ENCODE measurements around the gene SDHAF2. TPM values are rescaled to one million over a fixed set of nuclear protein-coding genes. Genes with fewer than 3 reads are reported as not detected.

SDHAF2 gene
- total RNA-seq, 1 donor from 2014 or later: 13.6 TPM

DNA sequence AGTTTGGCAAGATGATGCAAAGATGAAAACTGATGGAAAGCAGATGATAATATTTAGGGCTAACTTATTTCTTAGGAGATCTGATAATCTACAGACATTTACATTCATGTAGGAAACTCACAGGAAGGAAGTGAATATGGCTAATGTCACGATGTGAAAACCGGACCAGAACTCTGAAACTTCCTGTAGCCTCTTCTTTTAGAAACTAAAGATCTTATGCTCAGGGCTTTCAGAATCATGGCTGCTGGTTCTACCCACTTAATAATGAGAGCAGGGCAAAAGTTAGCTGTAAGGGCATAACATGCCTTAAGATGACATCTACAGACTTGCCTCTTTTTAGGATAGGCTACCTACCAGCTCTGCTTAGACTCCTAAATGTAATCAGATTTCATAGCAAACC lies 15.4 kb upstream of the SDHAF2 start:
- H3K27ac ChIP-seq: peak overlapping the region in 1 of 2 donors; percentile 48
- no peaks in the 10 kb centered on the region for H3K27me3 ChIP-seq
- no peaks in the 10 kb centered on the region for H3K9me3 ChIP-seq
- no peaks in the 10 kb centered on the region for H3K4me1 ChIP-seq
- TF ChIP-seq, protein P1, sequence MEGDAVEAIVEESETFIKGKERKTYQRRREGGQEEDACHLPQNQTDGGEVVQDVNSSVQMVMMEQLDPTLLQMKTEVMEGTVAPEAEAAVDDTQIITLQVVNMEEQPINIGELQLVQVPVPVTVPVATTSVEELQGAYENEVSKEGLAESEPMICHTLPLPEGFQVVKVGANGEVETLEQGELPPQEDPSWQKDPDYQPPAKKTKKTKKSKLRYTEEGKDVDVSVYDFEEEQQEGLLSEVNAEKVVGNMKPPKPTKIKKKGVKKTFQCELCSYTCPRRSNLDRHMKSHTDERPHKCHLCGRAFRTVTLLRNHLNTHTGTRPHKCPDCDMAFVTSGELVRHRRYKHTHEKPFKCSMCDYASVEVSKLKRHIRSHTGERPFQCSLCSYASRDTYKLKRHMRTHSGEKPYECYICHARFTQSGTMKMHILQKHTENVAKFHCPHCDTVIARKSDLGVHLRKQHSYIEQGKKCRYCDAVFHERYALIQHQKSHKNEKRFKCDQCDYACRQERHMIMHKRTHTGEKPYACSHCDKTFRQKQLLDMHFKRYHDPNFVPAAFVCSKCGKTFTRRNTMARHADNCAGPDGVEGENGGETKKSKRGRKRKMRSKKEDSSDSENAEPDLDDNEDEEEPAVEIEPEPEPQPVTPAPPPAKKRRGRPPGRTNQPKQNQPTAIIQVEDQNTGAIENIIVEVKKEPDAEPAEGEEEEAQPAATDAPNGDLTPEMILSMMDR (IDR thresholded peaks at IDR 0.05): no peak
- H3K36me3 ChIP-seq: peaks cover 84 to 99% of the 10 kb centered on the region in 2 donors
- intact Hi-C loops (cut with DNase I): no loop called here
- DNase-seq (ENCODE audit: low spot score in 2 of 2): no peak
- H3K4me3 ChIP-seq: no peak overlapping the region

GRCh38 chr11:61415381-61415780 lies 14.5 kb upstream of the SDHAF2 start:
- intact Hi-C loops (cut with DNase I): no loop called here
- Histone ChIP-seq H3K27me3 (no peaks in the 10 kb centered on the region), H3K4me1 (no peaks in the 10 kb centered on the region), H3K9me3 (no peaks in the 10 kb centered on the region), H3K27ac (no peak overlapping the region), H3K4me3 (no peak overlapping the region), H3K36me3 (peaks cover 84 to 99% of the 10 kb centered on the region in 2 donors)
- DNase-seq (ENCODE audit: low spot score in 2 of 2): no peak
- TF ChIP-seq, protein P1 (IDR thresholded peaks at IDR 0.05): no peak

- intact Hi-C loops (cut with DNase I): no loop called here
- no peak for DNase-seq (ENCODE audit: low spot score in 2 of 2)
- TF ChIP-seq, protein P1 (IDR thresholded peaks at IDR 0.05): no peak
- Histone ChIP-seq H3K4me1 (no peaks in the 10 kb centered on the region), H3K27ac (no peak overlapping the region), H3K9me3 (no peaks in the 10 kb centered on the region), H3K27me3 (no peaks in the 10 kb centered on the region), H3K36me3 (peaks cover 81 to 97% of the 10 kb centered on the region in 2 donors), H3K4me3 (no peak overlapping the region)
Measured at GRCh38 chr11:61416941-61417340, 13.0 kb upstream of the SDHAF2 start.

DNA sequence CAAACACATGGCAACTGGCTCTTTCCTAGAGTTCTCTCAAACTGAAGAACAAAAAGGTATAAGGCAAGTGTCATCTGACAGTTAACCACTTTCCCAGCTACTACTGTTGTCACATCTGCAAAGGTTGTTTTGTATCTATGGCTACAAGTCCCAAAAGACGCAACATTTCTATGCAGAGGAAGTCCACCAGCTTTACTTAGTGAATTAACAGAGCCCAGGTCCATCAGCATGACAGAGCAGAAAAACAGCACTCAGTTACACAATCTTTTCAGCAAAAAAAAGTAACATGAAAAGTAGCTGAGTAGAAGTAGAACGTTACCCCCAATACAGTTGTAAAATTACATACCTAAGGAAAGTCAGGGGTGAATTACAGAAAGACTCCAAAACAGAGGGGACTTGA lies 12.3 kb upstream of the SDHAF2 start:
- H3K36me3 ChIP-seq: peaks cover 79 to 90% of the 10 kb centered on the region in 2 donors
- no peaks in the 10 kb centered on the region for H3K27me3 ChIP-seq
- no peaks in the 10 kb centered on the region for H3K9me3 ChIP-seq
- TF ChIP-seq, protein P1 (IDR thresholded peaks at IDR 0.05): no peak
- H3K4me3 ChIP-seq: no peak overlapping the region
- DNase-seq (ENCODE audit: low spot score in 2 of 2): no peak
- H3K4me1 ChIP-seq: no peaks in the 10 kb centered on the region
- intact Hi-C loops (cut with DNase I): no loop called here
- no peak overlapping the region for H3K27ac ChIP-seq

DNA sequence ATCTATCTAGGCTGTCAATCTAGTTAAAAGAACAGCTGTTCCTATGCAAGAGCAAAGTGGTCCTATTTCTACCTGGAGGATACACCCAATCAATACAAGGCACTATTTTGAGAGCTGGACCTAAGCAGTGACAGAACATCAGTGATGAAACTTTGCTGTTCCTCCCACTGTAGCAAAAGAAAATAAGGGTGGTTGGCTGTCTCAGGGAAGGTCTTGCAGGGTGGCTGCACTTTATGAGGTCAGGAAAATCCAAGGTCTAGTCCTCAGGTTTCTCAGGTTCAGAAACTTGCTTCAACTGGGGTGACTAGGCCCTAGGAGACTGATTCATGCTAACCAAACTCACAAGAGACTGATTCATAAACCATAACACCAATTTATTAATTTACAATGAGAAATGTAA lies 11.8 kb upstream of the SDHAF2 start:
- Histone ChIP-seq H3K27me3 (no peaks in the 10 kb centered on the region), H3K36me3 (peaks cover 76 to 85% of the 10 kb centered on the region in 2 donors), H3K4me1 (no peaks in the 10 kb centered on the region), H3K27ac (no peak overlapping the region), H3K9me3 (no peaks in the 10 kb centered on the region), H3K4me3 (no peak overlapping the region)
- TF ChIP-seq, protein P1 (IDR thresholded peaks at IDR 0.05): no peak
- intact Hi-C loops (cut with DNase I): no loop called here
- no peak for DNase-seq (ENCODE audit: low spot score in 2 of 2)

DNA sequence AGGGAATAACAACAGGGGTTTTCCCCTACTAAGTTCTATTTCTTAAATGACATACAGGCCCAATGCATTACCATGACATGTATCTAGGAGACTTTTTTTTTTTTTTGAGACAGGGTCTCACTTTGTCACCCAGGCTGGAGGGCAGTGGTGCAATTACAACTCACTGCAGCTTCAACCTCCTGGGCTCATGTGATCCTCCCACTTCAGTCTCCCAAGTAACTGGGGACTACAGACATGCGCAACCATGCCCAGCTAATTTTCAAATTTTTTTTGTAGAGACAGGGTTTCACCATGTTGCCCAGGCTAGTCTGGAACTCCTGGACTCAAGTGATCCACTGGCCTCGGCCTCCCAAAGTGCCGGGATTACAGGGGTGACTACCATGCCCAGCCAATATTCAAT lies 7.7 kb upstream of the SDHAF2 start:
- no peaks in the 10 kb centered on the region for H3K27me3 ChIP-seq

More for the DNA sequence above, 7.7 kb upstream of the SDHAF2 start:
- H3K36me3 ChIP-seq: peaks cover 60 to 83% of the 10 kb centered on the region in 2 donors
- intact Hi-C loops (cut with DNase I): no loop called here
- DNase-seq (ENCODE audit: low spot score in 2 of 2): no peak
- no peaks in the 10 kb centered on the region for H3K9me3 ChIP-seq
- H3K27ac ChIP-seq: no peak overlapping the region
- H3K4me3 ChIP-seq: no peak overlapping the region
- H3K4me1 ChIP-seq: peaks cover 0 to 3% of the 10 kb centered on the region in 2 donors
- TF ChIP-seq, protein P1 (IDR thresholded peaks at IDR 0.05): no peak
